B cell (primary cell): ENCODE measurements around the gene RASGEF1B. TPM values are rescaled to one million over a fixed set of nuclear protein-coding genes. Genes with fewer than 3 reads are reported as not detected.
A peak's percentile ranks its signal among the peaks of the same experiment; 100 is the strongest.

Experiments used
- ATAC-seq: fragments of 200-7000 bp; cut with Tn5 transposase; one replicate; pipeline ENCODE4 v1.10.0; 2021; ENCODE audit warnings: low read depth, mild to moderate bottlenecking, moderate number of reproducible peaks, moderate library complexity
- CTCF ChIA-PET: fragments of 350-600 bp; sonication (Branson Sonifier 250); formaldehyde crosslinking; loops from one replicate; lab custom pipeline; 2021; ENCODE audit warnings: antibody characterized with exemption, inconsistent platforms; lab: Charles Lee
- POLR2A ChIA-PET: fragments of 350-600 bp; sonication (Branson Sonifier 250); formaldehyde crosslinking; loops from one replicate; lab custom pipeline; 2021; ENCODE audit warnings: antibody characterized with exemption; lab: Charles Lee
- DNase-seq: peaks from one replicate; pipeline ENCODE4 v3.0.0; 2013
- H2AFZ ChIP-seq: 2 replicates; pipeline ENCODE4 v1.6.1; 2012; ENCODE audit warnings: mild to moderate bottlenecking, low read depth, low read length; ENCODE audit not compliant: insufficient read depth, poor library complexity, severe bottlenecking
- H3K27ac ChIP-seq, 2 donors: 1 replicate in 1 of 2; 2 replicates in 1 of 2; pipeline ENCODE4 v1.5.1; 2012 to 2013; ENCODE audit warnings: low read length in 2 of 2, mild to moderate bottlenecking in 2 of 2, moderate library complexity in 1 of 2
- H3K27me3 ChIP-seq, 4 experiments: fragments of 200-600 bp in 1 of 4; sonication (generic) in 1 of 4; replicated peaks in 1 of 4; 1 replicate in 2 of 4; 2 replicates in 2 of 4; pipeline versions ENCODE4 v1.6.1 to v1.7.0; 2013 to 2016; ENCODE audit warnings: low read length in 3 of 4, mild to moderate bottlenecking in 2 of 4, mixed read lengths in 1 of 4, moderate library complexity in 1 of 4; ENCODE audit not compliant: insufficient read depth in 4 of 4, control insufficient read depth in 3 of 4; ENCODE audit errors: control extremely low read depth in 1 of 4
- H3K36me3 ChIP-seq, 2 experiments: replicated peaks in 1 of 2; 1 replicate in 1 of 2; 2 replicates in 1 of 2; pipeline versions ENCODE4 v1.6.1 to v1.7.1; 2013; ENCODE audit warnings: low read length in 1 of 2; ENCODE audit not compliant: insufficient read depth in 2 of 2, control insufficient read depth in 1 of 2; ENCODE audit errors: control extremely low read depth in 1 of 2, extremely low read depth in 1 of 2
- H3K4me1 ChIP-seq, 2 donors: fragments of 200-600 bp in 1 of 2; sonication (generic) in 1 of 2; 1 replicate in 1 of 2; 2 replicates in 1 of 2; pipeline versions ENCODE4 v1.5.1 to v1.6.1; 2013 to 2017; ENCODE audit warnings: low read length in 2 of 2; ENCODE audit not compliant: control insufficient read depth in 2 of 2, insufficient read depth in 2 of 2
- H3K4me2 ChIP-seq: replicated peaks from 2 replicates; pipeline ENCODE3; 2012; ENCODE audit warnings: mild to moderate bottlenecking, low read depth, low read length; ENCODE audit not compliant: poor library complexity, severe bottlenecking
- H3K4me3 ChIP-seq, 5 experiments: fragments of 200-600 bp in 1 of 5; sonication (generic) in 1 of 5; 1 replicate in 3 of 5; 2 replicates in 2 of 5; pipeline versions ENCODE4 v1.5.1 to v1.7.0; 2011 to 2016; ENCODE audit warnings: low read length in 4 of 5, mild to moderate bottlenecking in 4 of 5, low read depth in 2 of 5, control low read depth in 1 of 5, moderate library complexity in 1 of 5; ENCODE audit not compliant: insufficient read depth in 1 of 5; ENCODE audit errors: control extremely low read depth in 1 of 5, extremely low read depth in 1 of 5
- H3K79me2 ChIP-seq: fragments of 200-600 bp; sonication (generic); one replicate; pipeline ENCODE4 v1.6.0; 2016; ENCODE audit warnings: low read length; ENCODE audit not compliant: control insufficient read depth, insufficient read depth
- H3K9ac ChIP-seq: fragments of 200-600 bp; sonication (generic); 2 replicates; pipeline ENCODE4 v1.6.1; 2017; ENCODE audit warnings: mild to moderate bottlenecking, low read length, moderate library complexity
- H3K9me3 ChIP-seq, 3 donors: one replicate each; pipeline versions ENCODE4 v1.6.1 to v1.7.1; 2013; ENCODE audit warnings: low read length in 2 of 3; ENCODE audit not compliant: control insufficient read depth in 2 of 3, insufficient read depth in 1 of 3; ENCODE audit errors: control extremely low read depth in 1 of 3
- H4K20me1 ChIP-seq: 2 replicates; pipeline ENCODE4 v1.6.0; 2012; ENCODE audit warnings: mild to moderate bottlenecking, low read length; ENCODE audit not compliant: insufficient read depth, control insufficient read depth, poor library complexity, severe bottlenecking
- H3K27ac Mint-ChIP-seq: one replicate; pipeline ENCODE4 v1.8.0; 2021; ENCODE audit warnings: mixed read lengths
- H3K27me3 Mint-ChIP-seq: one replicate; pipeline ENCODE4 v1.8.0; 2021; ENCODE audit warnings: mixed read lengths
- H3K4me1 Mint-ChIP-seq: one replicate; pipeline ENCODE4 v1.8.0; 2021; ENCODE audit warnings: mixed read lengths
- H3K4me3 Mint-ChIP-seq: one replicate; pipeline ENCODE4 v1.8.0; 2021; ENCODE audit warnings: mixed read lengths
- H3K9me3 Mint-ChIP-seq: one replicate; pipeline ENCODE4 v1.8.0; 2022; ENCODE audit warnings: mixed read lengths; ENCODE audit not compliant: insufficient read depth
- CTCF ChIP-seq: fragments of 200-600 bp; IDR thresholded peaks from one replicate; pipeline ENCODE4 v1.8.0; 2022; ENCODE audit warnings: antibody characterized with exemption, mild to moderate bottlenecking
- EZH2 ChIP-seq: IDR thresholded peaks from 2 replicates; pipeline ENCODE4 v1.6.1; 2012; ENCODE audit warnings: borderline replicate concordance, low read depth, mild to moderate bottlenecking, moderate library complexity, low read length; ENCODE audit not compliant: insufficient read depth, poor library complexity, severe bottlenecking
- WGBS: methylation state at CpG from one replicate; pipeline ENCODE4 v1.1.5; 2013; ENCODE audit warnings: missing lambda C conversion rate; ENCODE audit not compliant: insufficient coverage; 5-methylcytosine and 5-hydroxymethylcytosine counted together
- intact Hi-C: fragments of 100-400 bp; cut with micrococcal nuclease; formaldehyde crosslinking; loops from one replicate; pipeline ENCODE4 v1.10.0; 2022
- polyA plus RNA-seq: library from polyadenylated mRNA; depleted of rRNA; stranded (reverse); fragments of >200 nt; gene quantifications from 2 replicates; pipeline ENCODE4 v1.2.3, GENCODE V29; 2012
- total RNA-seq, 2 donors: library from RNA; stranded (reverse); fragments of 120-200 nt in 1 of 2; gene quantifications; 1 replicate in 1 of 2; 2 replicates in 1 of 2; pipeline versions ENCODE4 v1.2.3 to v1.2.4, GENCODE V29; 2013 to 2022

The RASGEF1B gene
- total and polyA plus RNA-seq, 2 donors (not counting 1 experiment from before 2014, with no cell fraction given) = 20.4 to 130 TPM

- no peaks in the 10 kb centered on the region for H3K79me2 ChIP-seq
- H3K27me3 Mint-ChIP-seq = no peaks in the 10 kb centered on the region
- DNase-seq = no peak
- peak overlapping the region; percentile 9 for H3K4me2 ChIP-seq
- peak overlapping the region in 1 of 2 donors; percentile 18 for H3K27ac ChIP-seq
- no CpG with 5 or more reads among the region's 2 CpGs for WGBS
- H3K9ac ChIP-seq = no peak overlapping the region
- no peak for ATAC-seq
- peaks cover 3% of the 10 kb centered on the region for H3K9me3 Mint-ChIP-seq
- no peaks in the 10 kb centered on the region for H4K20me1 ChIP-seq
- peak overlapping the region; percentile 70 for H3K27ac Mint-ChIP-seq
- H3K4me3 ChIP-seq = no peak overlapping the region
- H3K4me1 ChIP-seq = peaks cover 43 to 51% of the 10 kb centered on the region in 2 donors
- no peaks in the 10 kb centered on the region for H3K36me3 ChIP-seq
- intact Hi-C loops = loop anchor here (5.0 kb wide), 1 partner anchor 117 kb away; no protein-coding TSS in a partner anchor
- no peaks in the 10 kb centered on the region for H3K27me3 ChIP-seq
- H3K4me3 Mint-ChIP-seq = no peak overlapping the region
- TF ChIP-seq CTCF (no peak), EZH2 (no peak)
- peaks cover 0 to 5% (median 1%) of the 10 kb centered on the region in 3 donors for H3K9me3 ChIP-seq
- H3K4me1 Mint-ChIP-seq = peaks cover 47% of the 10 kb centered on the region
- H2AFZ ChIP-seq = no peak overlapping the region
- ChIA-PET POLR2A (interaction anchor here (1.0 to 1.1 kb wide), 2 partner anchors 19 to 71 kb away, joined by 3 to 4 read pairs; partner anchors contain the start of gene RASGEF1B), CTCF (interaction anchor here (0.6 to 1.7 kb wide), 7 partner anchors 9 to 353 kb away, joined by 3 to 7 read pairs (median 4); partner anchors contain the start of gene RASGEF1B)
Observed at GRCh38 chr4:81490403-81491160, 18.9 kb upstream of the RASGEF1B start.

GRCh38 chr4:81486502-81486901 lies 14.8 kb upstream of the RASGEF1B start:
- Mint-ChIP-seq H3K27me3 (no peaks in the 10 kb centered on the region), H3K27ac (no peak overlapping the region), H3K4me3 (no peak overlapping the region), H3K4me1 (peaks cover 23% of the 10 kb centered on the region), H3K9me3 (no peaks in the 10 kb centered on the region)
- TF ChIP-seq EZH2 (no peak), CTCF (no peak)
- Histone ChIP-seq H3K27me3 (no peaks in the 10 kb centered on the region), H3K27ac (no peak overlapping the region), H4K20me1 (no peaks in the 10 kb centered on the region), H3K4me1 (peaks cover 15 to 19% of the 10 kb centered on the region in 2 donors), H3K9me3 (peaks cover 0 to 5% (median 1%) of the 10 kb centered on the region in 3 donors), H3K36me3 (no peaks in the 10 kb centered on the region), H3K4me2 (no peak overlapping the region), H3K9ac (no peak overlapping the region), H2AFZ (no peak overlapping the region), H3K4me3 (no peak overlapping the region), H3K79me2 (no peaks in the 10 kb centered on the region)
- DNase-seq (no peak), ATAC-seq (no peak)
- CTCF ChIA-PET = no interaction called here
- POLR2A ChIA-PET = no interaction called here
- intact Hi-C loops = no loop called here
- WGBS = 100% methylated on average over 1 of the region's 1 CpG
